Common myeloid progenitor, CD34-positive (primary cell): Measurements from ENCODE around the gene MPI.

Experiments used
- CTCF ChIA-PET: fragments of 350-600 bp; sonication (Branson Sonifier 250); formaldehyde crosslinking; loops from one replicate; lab custom pipeline; 2021; ENCODE audit warnings: antibody characterized with exemption; lab: Charles Lee
- POLR2A ChIA-PET: fragments of 350-600 bp; sonication (Branson Sonifier 250); formaldehyde crosslinking; loops from one replicate; lab custom pipeline; 2021; ENCODE audit warnings: antibody characterized with exemption; lab: Charles Lee
- DNase-seq, 3 donors: peaks; one replicate each; pipeline versions ENCODE4 v3.0.0 to v3.0.0-alpha.2; 2013
- H3K27ac ChIP-seq, 2 experiments: 1 replicate in 1 of 2; 2 replicates in 1 of 2; pipeline ENCODE4 v1.7.0; 2013; ENCODE audit warnings: inconsistent platforms in 2 of 2, low read length in 2 of 2, mild to moderate bottlenecking in 2 of 2, low read depth in 1 of 2, moderate library complexity in 1 of 2; ENCODE audit not compliant: severe bottlenecking in 2 of 2, insufficient read depth in 1 of 2, poor library complexity in 1 of 2
- H3K27me3 ChIP-seq, 5 experiments: replicated peaks in 2 of 5; 1 replicate in 3 of 5; 2 replicates in 2 of 5; pipeline versions ENCODE4 v1.6.1 to v1.7.0; 2013; ENCODE audit warnings: low read length in 4 of 5, mild to moderate bottlenecking in 2 of 5, moderate library complexity in 2 of 5, inconsistent platforms in 1 of 5; ENCODE audit not compliant: insufficient read depth in 5 of 5, control insufficient read depth in 4 of 5
- H3K36me3 ChIP-seq, 4 experiments: 1 replicate in 2 of 4; 2 replicates in 2 of 4; pipeline versions ENCODE4 v1.6.1 to v1.7.0; 2013; ENCODE audit warnings: low read length in 3 of 4, control low read depth in 1 of 4, mild to moderate bottlenecking in 1 of 4; ENCODE audit not compliant: control insufficient read depth in 4 of 4, insufficient read depth in 4 of 4
- H3K4me1 ChIP-seq, 4 experiments: 1 replicate in 3 of 4; 2 replicates in 1 of 4; pipeline versions ENCODE4 v1.6.1 to v1.7.1; 2013; ENCODE audit warnings: low read length in 3 of 4, mild to moderate bottlenecking in 3 of 4, control low read depth in 1 of 4, inconsistent platforms in 1 of 4, moderate library complexity in 1 of 4; ENCODE audit not compliant: control insufficient read depth in 4 of 4, insufficient read depth in 4 of 4; ENCODE audit errors: control extremely low read depth in 1 of 4
- H3K4me3 ChIP-seq, 7 experiments: 1 replicate in 4 of 7; 2 replicates in 3 of 7; pipeline versions ENCODE4 v1.5.1 to v1.7.0; 2013; ENCODE audit warnings: mild to moderate bottlenecking in 7 of 7, low read length in 6 of 7, moderate library complexity in 6 of 7, inconsistent platforms in 2 of 7, low read depth in 2 of 7, control low read depth in 1 of 7; ENCODE audit not compliant: insufficient read depth in 4 of 7, control insufficient read depth in 1 of 7; ENCODE audit errors: extremely low read depth in 1 of 7
- H3K9me3 ChIP-seq, 5 experiments: 1 replicate in 4 of 5; 2 replicates in 1 of 5; pipeline versions ENCODE4 v1.6.1 to v1.7.1; 2013; ENCODE audit warnings: low read length in 4 of 5, mild to moderate bottlenecking in 2 of 5, inconsistent platforms in 1 of 5, low read depth in 1 of 5, moderate library complexity in 1 of 5; ENCODE audit not compliant: control insufficient read depth in 4 of 5, insufficient read depth in 2 of 5; ENCODE audit errors: control extremely low read depth in 1 of 5
- WGBS: methylation state at CpG from one replicate; pipeline ENCODE4 v1.1.5; 2013; ENCODE audit not compliant: insufficient coverage; 5-methylcytosine and 5-hydroxymethylcytosine counted together

Gene MPI

GRCh38 chr15:74843891-74844299 lies 45.9 kb upstream of the MPI start:
- ChIA-PET CTCF (interaction anchor here (0.7 to 10.8 kb wide), 12 partner anchors 8 to 72 kb away, joined by 3 to 130 read pairs (median 4); partner anchors contain the start of genes FAM219B and MPI), POLR2A (interaction anchor here (1.0 to 3.5 kb wide), 3 partner anchors 24 to 62 kb away, joined by 3 to 24 read pairs (median 8); partner anchors contain the start of gene FAM219B)
- H3K27me3 ChIP-seq, result no peaks in the 10 kb centered on the region
- WGBS, result 43% methylated on average over 3 of the region's 12 CpGs
- peaks cover 0 to 47% (median 40%) of the 10 kb centered on the region in 4 experiments for H3K4me1 ChIP-seq
- no peaks in the 10 kb centered on the region for H3K9me3 ChIP-seq
- H3K36me3 ChIP-seq, result peaks cover 0 to 70% (median 40%) of the 10 kb centered on the region in 4 experiments
- H3K4me3 ChIP-seq, result peak overlapping the region in 5 of 7 experiments; percentile 23 to 95 (median 81)
- peak in 2 of 3 donors; percentile 52 to 68 for DNase-seq
- H3K27ac ChIP-seq, result peak overlapping the region; percentile 46 to 80

- H3K27ac ChIP-seq, result peak overlapping the region; percentile 46 to 80
These were observed 45.3 kb upstream of the MPI start for GRCh38 chr15:74844319-74845207.

GRCh38 chr15:74845208-74845568 lies 44.7 kb upstream of the MPI start:
- DNase-seq, result peak in 2 of 3 donors; percentile 53 to 56
- Histone ChIP-seq H3K9me3 (no peaks in the 10 kb centered on the region), H3K4me3 (peak overlapping the region in 1 of 7 experiments; percentile 17), H3K27me3 (no peaks in the 10 kb centered on the region), H3K4me1 (peaks cover 0 to 47% (median 40%) of the 10 kb centered on the region in 4 experiments), H3K27ac (peak overlapping the region; percentile 46 to 80), H3K36me3 (peaks cover 0 to 65% (median 38%) of the 10 kb centered on the region in 4 experiments)
- ChIA-PET POLR2A (interaction anchor here (0.6 to 3.5 kb wide), 2 partner anchors 17 to 25 kb away, joined by 3 to 24 read pairs; no protein-coding TSS in a partner anchor), CTCF (interaction anchor here (0.8 to 10.8 kb wide), 13 partner anchors 10 to 57 kb away, joined by 3 to 130 read pairs (median 4); partner anchors contain the start of genes FAM219B and MPI)
- WGBS, result 15% methylated on average over 5 of the region's 5 CpGs

More at GRCh38 chr15:74844319-74845207, 45.3 kb upstream of the MPI start:
- POLR2A ChIA-PET, result interaction anchor here (0.6 to 3.5 kb wide), 2 partner anchors 18 to 26 kb away, joined by 3 to 24 read pairs; no protein-coding TSS in a partner anchor
- peak overlapping the region in 1 of 7 experiments; percentile 77 for H3K4me3 ChIP-seq
- WGBS, result 75% methylated on average over 4 of the region's 12 CpGs
- no peak for DNase-seq
- CTCF ChIA-PET, result interaction anchor here (0.8 to 10.8 kb wide), 14 partner anchors 9 to 57 kb away, joined by 3 to 130 read pairs (median 4); partner anchors contain the start of genes FAM219B and MPI
- peaks cover 0 to 47% (median 40%) of the 10 kb centered on the region in 4 experiments for H3K4me1 ChIP-seq
- H3K9me3 ChIP-seq, result no peaks in the 10 kb centered on the region
- no peaks in the 10 kb centered on the region for H3K27me3 ChIP-seq
- H3K36me3 ChIP-seq, result peaks cover 0 to 65% (median 37%) of the 10 kb centered on the region in 4 experiments

DNA sequence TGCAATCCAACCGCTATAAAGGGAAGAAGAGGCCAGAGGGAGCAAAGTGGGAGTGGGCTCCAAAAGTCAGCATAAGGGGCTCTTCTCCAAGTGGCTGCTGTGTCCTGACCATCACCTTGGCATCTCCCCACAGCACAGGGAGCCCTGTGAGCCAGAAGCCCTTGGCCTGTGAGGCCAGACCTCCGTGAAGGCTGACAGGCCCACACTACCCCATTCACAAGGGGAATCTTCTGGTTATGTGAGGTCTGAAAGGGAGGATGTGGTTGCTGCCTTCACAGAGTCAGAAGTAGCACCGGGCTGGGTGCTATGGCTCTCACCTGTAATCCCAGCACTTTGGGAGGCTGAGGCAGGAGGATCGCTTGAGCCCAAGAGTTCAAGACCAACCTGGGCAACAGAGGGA lies 44.3 kb upstream of the MPI start:
- peak overlapping the region; percentile 46 to 80 for H3K27ac ChIP-seq
- H3K9me3 ChIP-seq, result no peaks in the 10 kb centered on the region
- ChIA-PET CTCF (interaction anchor here (0.7 to 10.8 kb wide), 9 partner anchors 9 to 57 kb away, joined by 3 to 130 read pairs (median 6); partner anchors contain the start of gene FAM219B), POLR2A (interaction anchor here (3.5 kb wide), 1 partner anchor 25 kb away, joined by 24 read pairs; no protein-coding TSS in a partner anchor)
- peak overlapping the region in 1 of 7 experiments; percentile 17 for H3K4me3 ChIP-seq
- DNase-seq, result peak in 1 of 3 donors; percentile 43
- H3K4me1 ChIP-seq, result peaks cover 0 to 47% (median 40%) of the 10 kb centered on the region in 4 experiments
- H3K36me3 ChIP-seq, result peaks cover 0 to 65% (median 38%) of the 10 kb centered on the region in 4 experiments
- WGBS, result 50% methylated on average over 2 of the region's 4 CpGs
- no peaks in the 10 kb centered on the region for H3K27me3 ChIP-seq

- WGBS, result 86% methylated on average over 1 of the region's 3 CpGs
- POLR2A ChIA-PET, result no interaction called here
- Histone ChIP-seq H3K9me3 (no peaks in the 10 kb centered on the region), H3K27me3 (no peaks in the 10 kb centered on the region), H3K4me3 (no peak overlapping the region), H3K27ac (peak overlapping the region in 1 of 2 experiments; percentile 49), H3K36me3 (peaks cover 6 to 69% (median 50%) of the 10 kb centered on the region in 4 experiments), H3K4me1 (peaks cover 0 to 32% (median 31%) of the 10 kb centered on the region in 4 experiments)
- CTCF ChIA-PET, result interaction anchor here (0.8 to 10.8 kb wide), 5 partner anchors 10 to 103 kb away, joined by 3 to 130 read pairs (median 4); partner anchors contain the start of gene FAM219B
- DNase-seq, result no peak
These were observed 42.4 kb upstream of the MPI start for GRCh38 chr15:74847432-74847831.

- WGBS, result 100% methylated on average over 4 of the region's 4 CpGs
- no peak for DNase-seq
- peaks cover 0 to 8% (median 7%) of the 10 kb centered on the region in 4 experiments for H3K4me1 ChIP-seq
- H3K27me3 ChIP-seq, result no peaks in the 10 kb centered on the region
- H3K36me3 ChIP-seq, result peaks cover 9 to 80% (median 64%) of the 10 kb centered on the region in 4 experiments
- no peak overlapping the region for H3K4me3 ChIP-seq
- POLR2A ChIA-PET, result no interaction called here
- no peak overlapping the region for H3K27ac ChIP-seq
- CTCF ChIA-PET, result interaction anchor here (1.3 to 3.4 kb wide), 3 partner anchors 43 to 50 kb away, joined by 3 to 19 read pairs (median 3); no protein-coding TSS in a partner anchor
- no peaks in the 10 kb centered on the region for H3K9me3 ChIP-seq
These were observed 39.4 kb upstream of the MPI start for GRCh38 chr15:74850393-74850792.
